Neutrophil (primary cell): ENCODE data around the gene NCAM2.
"Not testable (repeated sequence)": the region's sequence is repeated elsewhere in the genome, so short reads cannot be mapped to it uniquely, and the experiment has no call there.

ENCODE experiments used
- H3K27ac ChIP-seq: fragments of 200-600 bp; sonication (generic); 2 replicates; pipeline ENCODE4 v1.5.1; 2016; ENCODE audit warnings: mild to moderate bottlenecking, moderate library complexity
- H3K27me3 ChIP-seq: fragments of 200-600 bp; sonication (generic); 2 replicates; pipeline ENCODE4 v1.6.0; 2016; ENCODE audit warnings: mild to moderate bottlenecking
- H3K36me3 ChIP-seq: fragments of 200-600 bp; sonication (generic); 2 replicates; pipeline ENCODE4 v1.5.1; 2017
- H3K4me1 ChIP-seq, 2 experiments: fragments of 200-600 bp in 1 of 2; sonication (generic) in 1 of 2; 1 replicate in 1 of 2; 2 replicates in 1 of 2; pipeline versions ENCODE4 v1.5.1 to v1.6.1; 2013 to 2016; ENCODE audit warnings: low read depth in 1 of 2, low read length in 1 of 2, mild to moderate bottlenecking in 1 of 2, moderate library complexity in 1 of 2; ENCODE audit not compliant: control insufficient read depth in 1 of 2, insufficient read depth in 1 of 2
- H3K4me3 ChIP-seq, 2 experiments: fragments of 200-600 bp in 1 of 2; sonication (generic) in 1 of 2; 1 replicate in 1 of 2; 2 replicates in 1 of 2; pipeline ENCODE4 v1.5.1; 2013 to 2016; ENCODE audit warnings: low read depth in 1 of 2, low read length in 1 of 2, mild to moderate bottlenecking in 1 of 2, moderate library complexity in 1 of 2
- H3K9me3 ChIP-seq: fragments of 200-600 bp; sonication (generic); 2 replicates; pipeline ENCODE4 v1.5.1; 2016
- CTCF ChIP-seq: fragments of 200-600 bp; sonication (generic); IDR thresholded peaks from 2 replicates; pipeline ENCODE4 v1.5.1; 2016; ENCODE audit warnings: antibody characterized with exemption

The NCAM2 gene

DNA sequence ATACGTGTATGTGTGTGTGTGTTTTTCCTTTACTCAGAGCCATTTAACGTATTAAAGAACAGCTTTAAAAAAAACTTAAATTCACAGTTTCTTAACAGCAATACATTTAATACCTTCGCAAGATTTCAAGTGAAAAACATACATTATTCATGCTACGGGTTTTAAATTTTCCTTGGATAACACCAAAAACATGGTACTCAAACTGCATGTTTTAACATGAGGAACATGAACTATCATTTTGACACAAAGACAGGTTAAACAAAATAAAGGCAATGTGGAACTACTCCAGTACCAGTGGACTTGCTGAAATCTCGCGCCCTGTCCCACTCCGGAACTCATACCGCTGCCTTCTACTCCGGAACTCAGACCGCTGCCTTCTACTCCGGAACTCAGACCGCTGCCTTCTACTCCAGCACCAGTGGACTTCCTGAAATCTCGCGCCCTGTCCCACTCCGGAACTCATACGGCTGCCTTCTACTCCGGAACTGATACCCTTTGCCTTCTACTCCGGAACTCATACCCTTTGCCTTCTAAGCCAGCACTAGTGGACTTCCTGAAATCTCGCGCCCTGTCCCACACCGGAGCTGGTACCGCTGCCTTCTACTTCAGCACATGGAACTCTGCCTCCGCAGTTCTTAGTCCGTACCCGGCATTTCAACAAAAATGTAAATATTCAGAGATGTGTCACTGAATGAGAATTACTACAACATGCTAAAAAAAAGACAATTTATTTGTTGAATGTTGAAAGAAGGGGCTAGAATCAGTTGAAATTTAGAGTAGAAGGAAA, 148.6 kb downstream of the NCAM2 start:
- TF ChIP-seq CTCF, result no peak
- Histone ChIP-seq H3K36me3 (no peaks in the 10 kb centered on the region), H3K4me3 (no peak overlapping the region), H3K27me3 (no peaks in the 10 kb centered on the region), H3K9me3 (no peaks in the 10 kb centered on the region), H3K27ac (no peak overlapping the region), H3K4me1 (no peaks in the 10 kb centered on the region)

- Histone ChIP-seq H3K27me3 (no peaks in the 10 kb centered on the region), H3K4me1 (no peaks in the 10 kb centered on the region), H3K4me3 (no peak overlapping the region), H3K36me3 (no peaks in the 10 kb centered on the region), H3K9me3 (no peaks in the 10 kb centered on the region), H3K27ac (no peak overlapping the region)
- TF ChIP-seq CTCF, result no peak
These were observed 149.2 kb downstream of the NCAM2 start for GRCh38 chr21:21147374-21147745.

- no peak for TF ChIP-seq CTCF
- no peaks in the 10 kb centered on the region for H3K9me3 ChIP-seq
- no peaks in the 10 kb centered on the region for H3K27me3 ChIP-seq
- no peaks in the 10 kb centered on the region for H3K36me3 ChIP-seq
- no peaks in the 10 kb centered on the region for H3K4me1 ChIP-seq
- H3K4me3 ChIP-seq, result no peak overlapping the region
- no peak overlapping the region for H3K27ac ChIP-seq
These were observed 149.8 kb downstream of the NCAM2 start for GRCh38 chr21:21148009-21148408.

- H3K4me3 ChIP-seq, result no peak overlapping the region
- H3K27ac ChIP-seq, result no peak overlapping the region
- no peaks in the 10 kb centered on the region for H3K9me3 ChIP-seq
- no peak for TF ChIP-seq CTCF
- no peaks in the 10 kb centered on the region for H3K36me3 ChIP-seq
- H3K27me3 ChIP-seq, result no peaks in the 10 kb centered on the region
- H3K4me1 ChIP-seq, result no peaks in the 10 kb centered on the region
These were observed 150.3 kb downstream of the NCAM2 start for GRCh38 chr21:21148514-21148913.

DNA sequence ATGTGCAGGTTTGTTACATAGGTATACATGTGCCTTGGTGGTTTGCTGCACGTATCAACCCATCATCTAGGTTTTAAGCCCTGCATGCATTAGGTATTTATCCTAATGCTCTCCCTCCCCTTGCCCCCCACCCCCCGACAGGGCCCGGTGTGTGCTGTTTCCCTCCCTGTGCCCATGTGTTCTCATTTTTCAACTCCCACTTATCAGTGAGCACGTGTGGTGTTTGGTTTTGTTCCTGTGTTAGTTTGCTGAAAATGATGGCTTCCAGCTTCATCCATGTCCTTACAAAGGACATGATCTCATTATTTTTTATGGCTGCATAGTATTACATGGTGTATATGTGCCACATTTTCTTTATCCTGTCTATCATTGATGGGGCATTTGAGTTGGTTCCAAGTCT, 151.2 kb downstream of the NCAM2 start:
- H3K4me3 ChIP-seq, result not testable (repeated sequence)

DNA sequence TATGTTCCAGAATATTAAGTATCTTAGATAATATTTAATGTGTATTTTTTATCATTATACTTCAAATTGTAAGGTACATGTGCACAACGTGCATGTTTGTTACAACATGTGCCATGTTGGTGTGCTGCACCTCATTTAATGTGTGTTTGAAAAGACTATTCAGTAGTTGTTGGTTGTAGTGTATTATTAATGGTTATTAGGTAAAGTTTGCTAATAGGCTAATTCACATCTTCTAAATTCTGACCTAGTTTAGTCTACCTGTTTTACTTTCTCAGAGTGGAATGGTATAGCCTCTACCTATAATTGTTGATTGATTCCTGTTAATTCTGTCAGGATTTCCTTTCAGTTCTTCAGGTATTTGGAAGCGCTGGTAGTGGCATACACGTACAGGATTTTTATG, 153.0 kb downstream of the NCAM2 start:
- Histone ChIP-seq H3K4me1 (no peaks in the 10 kb centered on the region), H3K27me3 (no peaks in the 10 kb centered on the region), H3K27ac (no peak overlapping the region), H3K4me3 (no peak overlapping the region), H3K36me3 (no peaks in the 10 kb centered on the region), H3K9me3 (no peaks in the 10 kb centered on the region)
- no peak for TF ChIP-seq CTCF

More for the DNA sequence above, 151.2 kb downstream of the NCAM2 start:
- not testable (repeated sequence) for H3K4me1 ChIP-seq, H3K27me3 ChIP-seq, H3K9me3 ChIP-seq, H3K27ac ChIP-seq, H3K36me3 ChIP-seq
